ENCODE data around the gene RNF20.

- TF ChIP-seq CTCF (IDR thresholded peaks at IDR 0.05; ENCODE audit: extremely low read depth in 1 of 2, insufficient read depth in 1 of 2, low read depth in 1 of 2, low read length in 2 of 2), result no peak
- TF ChIP-seq JUN (IDR thresholded peaks at IDR 0.05; ENCODE audit: borderline replicate concordance, insufficient read depth, insufficient read length, low read depth), result no peak
- TF ChIP-seq MAX (IDR thresholded peaks at IDR 0.05; ENCODE audit: insufficient read depth, insufficient read length), result no peak
- TF ChIP-seq EZH2 (IDR thresholded peaks at IDR 0.05; ENCODE audit: borderline replicate concordance, low read depth, low read length, severe bottlenecking), result no peak
- no peak for TF ChIP-seq POLR2AphosphoS5 (IDR thresholded peaks at IDR 0.05; ENCODE audit: insufficient read depth, low read depth, low read length)
- no peak for TF ChIP-seq POLR2A (IDR thresholded peaks at IDR 0.05; ENCODE audit: low read depth, low read length)
- no peak for TF ChIP-seq FOS (IDR thresholded peaks at IDR 0.05; ENCODE audit: borderline replicate concordance, insufficient read depth, low read length)
Observed at GRCh38 chr9:101574731-101575333, 41.2 kb downstream of the RNF20 start.
